ENCODE measurements around the gene SNX2. TPM values are rescaled to one million over a fixed set of nuclear protein-coding genes. Genes with fewer than 3 reads are reported as not detected.

The SNX2 gene
- total RNA-seq, 2 experiments from 2014 or later: 46.0 to 46.5 TPM

DNA sequence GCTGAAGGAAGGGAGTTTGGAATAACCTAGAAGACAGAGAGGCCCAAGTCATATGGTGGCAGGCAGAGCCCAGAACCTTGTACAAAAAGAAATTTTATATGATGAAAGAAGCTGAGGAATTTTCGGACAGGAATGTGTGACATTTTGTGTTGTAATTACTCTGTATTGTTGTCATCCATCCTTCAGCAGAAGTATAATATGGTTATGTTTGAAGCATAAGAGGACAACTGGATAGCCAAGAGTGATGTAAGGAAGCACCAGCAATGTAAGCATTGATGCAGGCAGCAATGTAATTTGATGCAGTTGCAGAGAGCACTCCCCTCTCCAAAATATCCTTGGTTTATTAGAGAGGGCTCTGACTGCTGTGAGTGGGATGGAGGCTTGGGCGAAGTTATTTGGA is 19.1 kb upstream of the SNX2 start:
- H3K4me3 ChIP-seq (ENCODE audit: low read length): no peak overlapping the region
- ChIA-PET POLR2A (no interaction called here), CTCF (interaction anchor here (1.5 kb wide), 1 partner anchor 12 kb away, joined by 3 read pairs; no protein-coding TSS in a partner anchor)
- H3K9me3 ChIP-seq (ENCODE audit: control insufficient read depth in 1 of 2, insufficient read depth in 1 of 2, low read length in 2 of 2): no peaks in the 10 kb centered on the region
- H3K9me3 Mint-ChIP-seq: no peaks in the 10 kb centered on the region
- no peak overlapping the region for H3K27ac ChIP-seq (ENCODE audit: low read depth in 1 of 2, low read length in 2 of 2)
- intact Hi-C loops (cut with DNase I, micrococcal nuclease): no loop called here
- H3K4me3 Mint-ChIP-seq: no peak overlapping the region
- TF ChIP-seq, protein P1, sequence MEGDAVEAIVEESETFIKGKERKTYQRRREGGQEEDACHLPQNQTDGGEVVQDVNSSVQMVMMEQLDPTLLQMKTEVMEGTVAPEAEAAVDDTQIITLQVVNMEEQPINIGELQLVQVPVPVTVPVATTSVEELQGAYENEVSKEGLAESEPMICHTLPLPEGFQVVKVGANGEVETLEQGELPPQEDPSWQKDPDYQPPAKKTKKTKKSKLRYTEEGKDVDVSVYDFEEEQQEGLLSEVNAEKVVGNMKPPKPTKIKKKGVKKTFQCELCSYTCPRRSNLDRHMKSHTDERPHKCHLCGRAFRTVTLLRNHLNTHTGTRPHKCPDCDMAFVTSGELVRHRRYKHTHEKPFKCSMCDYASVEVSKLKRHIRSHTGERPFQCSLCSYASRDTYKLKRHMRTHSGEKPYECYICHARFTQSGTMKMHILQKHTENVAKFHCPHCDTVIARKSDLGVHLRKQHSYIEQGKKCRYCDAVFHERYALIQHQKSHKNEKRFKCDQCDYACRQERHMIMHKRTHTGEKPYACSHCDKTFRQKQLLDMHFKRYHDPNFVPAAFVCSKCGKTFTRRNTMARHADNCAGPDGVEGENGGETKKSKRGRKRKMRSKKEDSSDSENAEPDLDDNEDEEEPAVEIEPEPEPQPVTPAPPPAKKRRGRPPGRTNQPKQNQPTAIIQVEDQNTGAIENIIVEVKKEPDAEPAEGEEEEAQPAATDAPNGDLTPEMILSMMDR (IDR thresholded peaks at IDR 0.05): no peak
- no peaks in the 10 kb centered on the region for H3K27me3 ChIP-seq (ENCODE audit: control insufficient read depth in 1 of 2, insufficient read depth in 2 of 2, low read length in 2 of 2)
- H3K36me3 Mint-ChIP-seq (ENCODE audit: low read depth): no peaks in the 10 kb centered on the region
- no peaks in the 10 kb centered on the region for H3K4me1 Mint-ChIP-seq (ENCODE audit: low read depth)
- H3K27ac Mint-ChIP-seq: no peak overlapping the region
- H3K27me3 Mint-ChIP-seq: peaks cover 21% of the 10 kb centered on the region
- no peaks in the 10 kb centered on the region for H3K4me1 ChIP-seq (ENCODE audit: insufficient read depth, low read length)
- DNase-seq (no peak), ATAC-seq (ENCODE audit: poor library complexity) (no peak)
- no peaks in the 10 kb centered on the region for H3K36me3 ChIP-seq (ENCODE audit: insufficient read depth, low read length)

DNA sequence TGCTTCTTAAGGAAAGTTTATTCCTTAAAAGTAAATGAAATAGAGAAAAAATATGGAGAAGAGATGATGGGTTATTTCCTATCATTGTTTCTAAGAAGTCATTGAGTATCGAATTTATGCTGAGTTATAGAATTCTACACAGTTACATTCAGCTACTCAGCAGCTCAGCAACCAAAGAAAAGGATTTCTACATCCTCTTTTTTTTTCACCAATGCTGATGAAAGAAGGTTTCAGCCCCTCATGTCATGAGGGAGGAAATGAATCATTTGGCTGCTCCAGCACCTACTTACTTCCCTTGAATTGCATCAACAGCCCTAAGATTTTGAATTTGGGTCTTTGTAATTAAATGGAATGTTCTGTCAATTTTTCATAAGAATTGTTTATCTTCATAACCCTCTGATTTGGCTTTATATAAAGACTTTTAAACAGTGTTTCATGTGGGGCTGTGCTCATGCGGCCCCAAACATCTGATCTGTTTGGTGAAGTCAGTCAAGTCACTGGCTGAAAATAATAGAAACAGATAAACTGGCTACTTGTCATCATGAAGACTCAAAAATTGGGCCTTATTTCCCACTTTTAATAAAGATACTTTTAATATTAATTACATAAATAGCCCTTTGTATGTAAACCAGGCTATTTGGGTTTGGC is 18.5 kb upstream of the SNX2 start:
- intact Hi-C loops (cut with DNase I, micrococcal nuclease): no loop called here
- ATAC-seq (ENCODE audit: poor library complexity) (no peak), DNase-seq (peak in 2 of 14 experiments; percentile 34 to 48)
- no peak overlapping the region for H3K27ac ChIP-seq (ENCODE audit: low read depth in 1 of 2, low read length in 2 of 2)
- no peaks in the 10 kb centered on the region for H3K36me3 ChIP-seq (ENCODE audit: insufficient read depth, low read length)
- Mint-ChIP-seq H3K9me3 (no peaks in the 10 kb centered on the region), H3K36me3 (ENCODE audit: low read depth) (no peaks in the 10 kb centered on the region), H3K27me3 (peaks cover 15% of the 10 kb centered on the region), H3K4me3 (no peak overlapping the region), H3K4me1 (ENCODE audit: low read depth) (no peaks in the 10 kb centered on the region), H3K27ac (no peak overlapping the region)
- no peaks in the 10 kb centered on the region for H3K27me3 ChIP-seq (ENCODE audit: control insufficient read depth in 1 of 2, insufficient read depth in 2 of 2, low read length in 2 of 2)
- H3K4me3 ChIP-seq (ENCODE audit: low read length): no peak overlapping the region
- H3K4me1 ChIP-seq (ENCODE audit: insufficient read depth, low read length): no peaks in the 10 kb centered on the region
- H3K9me3 ChIP-seq (ENCODE audit: control insufficient read depth in 1 of 2, insufficient read depth in 1 of 2, low read length in 2 of 2): no peaks in the 10 kb centered on the region
- TF ChIP-seq, protein P1 (IDR thresholded peaks at IDR 0.05): no peak
- ChIA-PET CTCF (interaction anchor here (1.5 kb wide), 1 partner anchor 13 kb away, joined by 3 read pairs; no protein-coding TSS in a partner anchor), POLR2A (interaction anchor here (0.5 kb wide), 1 partner anchor 38 kb away, joined by 3 read pairs; no protein-coding TSS in a partner anchor)

DNA sequence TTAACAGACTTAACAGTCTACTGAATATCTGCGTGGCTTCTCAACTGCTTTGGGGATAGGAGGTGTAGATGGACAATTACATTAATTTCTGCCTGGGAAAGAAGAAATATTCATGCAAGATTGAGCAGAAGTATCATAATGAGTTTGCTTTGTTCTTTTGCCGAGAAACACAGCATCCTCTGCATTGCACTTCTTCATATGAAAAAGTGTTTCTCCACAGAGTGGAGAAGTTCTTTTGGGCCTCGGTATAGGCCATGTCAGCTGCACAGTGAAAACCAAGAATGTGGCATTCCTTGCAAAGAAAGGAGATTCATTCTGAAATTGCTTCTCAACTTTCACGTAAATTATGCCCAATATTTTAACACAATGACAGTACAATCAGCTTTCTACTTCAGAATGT is 17.6 kb upstream of the SNX2 start:
- intact Hi-C loops (cut with DNase I, micrococcal nuclease): no loop called here
- POLR2A ChIA-PET: interaction anchor here (0.5 kb wide), 1 partner anchor 37 kb away, joined by 3 read pairs; no protein-coding TSS in a partner anchor
- Histone ChIP-seq H3K27ac (ENCODE audit: low read depth in 1 of 2, low read length in 2 of 2) (no peak overlapping the region), H3K4me3 (ENCODE audit: low read length) (no peak overlapping the region), H3K27me3 (ENCODE audit: control insufficient read depth in 1 of 2, insufficient read depth in 2 of 2, low read length in 2 of 2) (no peaks in the 10 kb centered on the region), H3K9me3 (ENCODE audit: control insufficient read depth in 1 of 2, insufficient read depth in 1 of 2, low read length in 2 of 2) (no peaks in the 10 kb centered on the region), H3K36me3 (ENCODE audit: insufficient read depth, low read length) (no peaks in the 10 kb centered on the region), H3K4me1 (ENCODE audit: insufficient read depth, low read length) (no peaks in the 10 kb centered on the region)
- ATAC-seq (ENCODE audit: poor library complexity) (no peak), DNase-seq (no peak)
- no peaks in the 10 kb centered on the region for H3K4me1 Mint-ChIP-seq (ENCODE audit: low read depth)
- TF ChIP-seq, protein P1 (IDR thresholded peaks at IDR 0.05): no peak
- no peaks in the 10 kb centered on the region for H3K9me3 Mint-ChIP-seq
- CTCF ChIA-PET: interaction anchor here (0.6 kb wide), 1 partner anchor 17 kb away, joined by 3 read pairs; no protein-coding TSS in a partner anchor
- H3K4me3 Mint-ChIP-seq: no peak overlapping the region
- H3K36me3 Mint-ChIP-seq (ENCODE audit: low read depth): no peaks in the 10 kb centered on the region
- H3K27ac Mint-ChIP-seq: no peak overlapping the region
- H3K27me3 Mint-ChIP-seq: peaks cover 11% of the 10 kb centered on the region

Data from CD4-positive, alpha-beta T cell (primary cell).